NCI-H2227 (cell line): ENCODE results near the gene TAF6L.
"Not testable (repeated sequence)": the region's sequence is repeated elsewhere in the genome, so short reads cannot be mapped to it uniquely, and the experiment has no call there.

ENCODE experiments used
- DNase-seq: peaks from one replicate; lab custom pipeline; 2025; ENCODE audit not compliant: unreplicated experiment; lab: John Stamatoyannopoulos, UW

TAF6L gene

GRCh38 chr11:62755086-62755615 lies 16.0 kb upstream of the TAF6L start:
- DNase-seq = no peak

- DNase-seq = no peak
Measured at GRCh38 chr11:62757846-62758788, 13.1 kb upstream of the TAF6L start.

GRCh38 chr11:62760867-62761227 lies 10.3 kb upstream of the TAF6L start:
- DNase-seq = not testable (repeated sequence)

- DNase-seq = peak; percentile 60
Measured at GRCh38 chr11:62770778-62771143, 435 bp upstream of the TAF6L start.

- DNase-seq = no peak
Measured at GRCh38 chr11:62774407-62774806, 3.2 kb downstream of the TAF6L start.

GRCh38 chr11:62775646-62776045 lies 4.5 kb downstream of the TAF6L start:
- DNase-seq = no peak

- DNase-seq = no peak
Measured at GRCh38 chr11:62777389-62777788, 6.2 kb downstream of the TAF6L start.

- no peak for DNase-seq
Measured at GRCh38 chr11:62778441-62778840, 7.2 kb downstream of the TAF6L start.

GRCh38 chr11:62782753-62783152 lies 11.6 kb downstream of the TAF6L start:
- DNase-seq = no peak

- peak; percentile 91 for DNase-seq
Measured at GRCh38 chr11:62786318-62787004, 15.3 kb downstream of the TAF6L start.

GRCh38 chr11:62787005-62787759 lies 16.0 kb downstream of the TAF6L start, which contains the start of gene TMEM179B:
Gene TMEM179B, plus strand, starts transcription at chr11:62787402. Its CDS starts 30 bp downstream, at chr11:62787432.
- DNase-seq = peak; percentile 98

- no peak for DNase-seq
Measured at GRCh38 chr11:62788991-62789390, 17.8 kb downstream of the TAF6L start.

GRCh38 chr11:62789576-62789975 lies 18.4 kb downstream of the TAF6L start:
- no peak for DNase-seq

GRCh38 chr11:62791501-62792201 lies 20.5 kb downstream of the TAF6L start, which contains the start of gene TMEM223:
Gene TMEM223, minus strand, starts transcription at chr11:62792006. Its CDS starts 12 bp downstream, at chr11:62791994.
- DNase-seq = peak; percentile 93

- peak; percentile 79 for DNase-seq
Measured at GRCh38 chr11:62792202-62792575, 21.0 kb downstream of the TAF6L start.

GRCh38 chr11:62794201-62794775 lies 23.1 kb downstream of the TAF6L start:
- no peak for DNase-seq

- DNase-seq = no peak
Measured at GRCh38 chr11:62796281-62796680, 25.1 kb downstream of the TAF6L start.

GRCh38 chr11:62799486-62799885 lies 28.3 kb downstream of the TAF6L start:
- DNase-seq = no peak

- DNase-seq = no peak
Measured at GRCh38 chr11:62801071-62801470, 29.9 kb downstream of the TAF6L start.
